K562 (cell line): ENCODE data around the gene TMEM170A. TPM values are rescaled to one million over a fixed set of nuclear protein-coding genes. Genes with fewer than 3 reads are reported as not detected.

Experiments used
- ARNT ChIP-seq, 2 experiments: fragments of 450-650 bp; IDR thresholded peaks; 2 replicates each; pipeline ENCODE4 v1.6.1; 2016; ENCODE audit warnings: mild to moderate bottlenecking in 1 of 2
- BRD4 ChIP-seq: fragments of 200-600 bp; sonication (generic); IDR thresholded peaks from 2 replicates; pipeline ENCODE4 v1.6.1; 2017; ENCODE audit warnings: inconsistent platforms
- CEBPG ChIP-seq, 3 experiments: fragments of 200-800 bp in 1 of 3; sonication (Bioruptor generic) in 1 of 3; sonication (generic) in 1 of 3; formaldehyde crosslinking in 1 of 3; IDR thresholded peaks in 2 of 3; conservative IDR thresholded peaks in 1 of 3; 2 replicates each; pipeline versions ENCODE4 v1.6.1 to v1.8.0; 2016 to 2022; ENCODE audit warnings: missing compliant biosample characterization in 2 of 3, missing genetic modification characterization in 2 of 3, mild to moderate bottlenecking in 1 of 3, missing genetic modification reagents in 1 of 3
- CREM ChIP-seq: IDR thresholded peaks from 2 replicates; pipeline ENCODE4 v1.6.1; 2014; ENCODE audit warnings: antibody characterized with exemption, low read depth
- CTBP1 ChIP-seq: fragments of 450-650 bp; IDR thresholded peaks from 2 replicates; pipeline ENCODE4 v1.6.1; 2016; ENCODE audit warnings: borderline replicate concordance
- DDX20 ChIP-seq: fragments of 450-650 bp; IDR thresholded peaks from 2 replicates; pipeline ENCODE4 v1.6.1; 2016; ENCODE audit warnings: missing genetic modification characterization, low read depth, mild to moderate bottlenecking, missing compliant biosample characterization, moderate library complexity
- GABPA ChIP-seq: fragments of 200-800 bp; sonication (Bioruptor generic); conservative IDR thresholded peaks from 2 replicates; pipeline ENCODE4 v1.6.1; 2016; ENCODE audit warnings: low read depth, missing genetic modification characterization, missing compliant biosample characterization
- KLF1 ChIP-seq: fragments of 450-650 bp; IDR thresholded peaks from 2 replicates; pipeline ENCODE4 v1.6.1; 2016; ENCODE audit warnings: missing genetic modification characterization, missing compliant biosample characterization
- MTA1 ChIP-seq: fragments of 450-650 bp; IDR thresholded peaks from 2 replicates; pipeline ENCODE4 v1.6.1; 2017; ENCODE audit warnings: borderline replicate concordance
- MTF1 ChIP-seq: fragments of 250-450 bp; sonication (Bioruptor Pico); IDR thresholded peaks from 2 replicates; pipeline ENCODE4 v1.9.0; 2021; ENCODE audit warnings: moderate library complexity, mild to moderate bottlenecking, inconsistent platforms, borderline replicate concordance
- NFIC ChIP-seq: fragments of 450-650 bp; IDR thresholded peaks from 2 replicates; pipeline ENCODE4 v1.6.1; 2017; ENCODE audit warnings: mild to moderate bottlenecking, inconsistent platforms
- NR2C1 ChIP-seq, 2 experiments: fragments of 450-650 bp; IDR thresholded peaks; 2 replicates each; pipeline ENCODE4 v1.6.1; 2017; ENCODE audit warnings: mild to moderate bottlenecking in 2 of 2, antibody characterized with exemption in 1 of 2, inconsistent platforms in 1 of 2, missing compliant biosample characterization in 1 of 2, missing genetic modification characterization in 1 of 2
- NUFIP1 ChIP-seq: fragments of 450-650 bp; IDR thresholded peaks from 2 replicates; pipeline ENCODE4 v1.6.1; 2018; ENCODE audit not compliant: partially characterized antibody
- PKNOX1 ChIP-seq: fragments of 450-650 bp; IDR thresholded peaks from 2 replicates; pipeline ENCODE4 v1.6.1; 2016
- POLR3A ChIP-seq: IDR thresholded peaks from 2 replicates; pipeline ENCODE4 v1.6.1; 2011; ENCODE audit warnings: borderline replicate concordance, mild to moderate bottlenecking, moderate library complexity; ENCODE audit not compliant: insufficient read length, insufficient read depth; ENCODE audit errors: extremely low read depth
- RUNX1 ChIP-seq: sonication (generic); IDR thresholded peaks from 2 replicates; pipeline ENCODE4 v1.6.1; 2016; ENCODE audit warnings: antibody characterized with exemption, low read depth
- SAP30 ChIP-seq: fragments of 200-600 bp; sonication (generic); IDR thresholded peaks from 2 replicates; pipeline ENCODE4 v1.6.1; 2012; ENCODE audit warnings: borderline replicate concordance, low read depth, mild to moderate bottlenecking, moderate library complexity, low read length, control low read depth, inconsistent platforms; ENCODE audit not compliant: insufficient read depth, poor library complexity, severe bottlenecking
- SREBF2 ChIP-seq: sonication (generic); formaldehyde crosslinking; IDR thresholded peaks from 2 replicates; pipeline ENCODE4 v1.4.0; 2020; ENCODE audit warnings: mild to moderate bottlenecking, missing genetic modification reagents
- TEAD2 ChIP-seq: fragments of 450-650 bp; IDR thresholded peaks from 2 replicates; pipeline ENCODE4 v1.6.1; 2016; ENCODE audit warnings: missing genetic modification characterization, control low read depth, missing compliant biosample characterization
- YBX1 ChIP-seq: fragments of 450-650 bp; IDR thresholded peaks from 2 replicates; pipeline ENCODE4 v1.7.1; 2016; ENCODE audit warnings: mild to moderate bottlenecking
- ZKSCAN8 ChIP-seq: fragments of 200-800 bp; sonication (Bioruptor generic); IDR thresholded peaks from 2 replicates; pipeline ENCODE4 v1.6.1; 2016; ENCODE audit warnings: missing genetic modification characterization, missing compliant biosample characterization
- ZNF586 ChIP-seq: fragments of 450-650 bp; formaldehyde crosslinking; conservative IDR thresholded peaks from 2 replicates; pipeline ENCODE4 v1.4.0; 2020; ENCODE audit warnings: mild to moderate bottlenecking, moderate library complexity
- ZNF696 ChIP-seq: fragments of 250-450 bp; sonication (Bioruptor Pico); conservative IDR thresholded peaks from 2 replicates; pipeline ENCODE4 v1.4.0; 2020; ENCODE audit warnings: mild to moderate bottlenecking, moderate library complexity
- polyA plus RNA-seq, 8 experiments: library from polyadenylated mRNA; depleted of rRNA in 4 of 8; stranded (reverse) in 5 of 8; unstranded in 3 of 8; fragments of >200 nt; fragmentation: Nextera tagmentation in 2 of 8; fragmentation: Illumina TruSeq in 1 of 8; extraction: Ambion mirVana in 2 of 8; extraction: Trizol in 1 of 8; gene quantifications; 2 replicates each; pipeline versions ENCODE4 v1.2.1 to v1.2.3, GENCODE V29; 2011 to 2014; ENCODE audit warnings: inconsistent platforms in 1 of 8, missing spikeins in 1 of 8
- total RNA-seq, 7 experiments: library from RNA; depleted of rRNA in 6 of 7; stranded (reverse); fragments of >200 nt in 6 of 7; fragmentation: Illumina TruSeq in 2 of 7; extraction: Trizol in 2 of 7; gene quantifications; 2 replicates each; pipeline versions ENCODE4 v1.2.1 to v1.2.3, GENCODE V29; 2011 to 2021; ENCODE audit warnings: low replicate concordance in 1 of 7
- TF ChIP-seq, protein P1 (sequence below), 2 experiments: fragments of 450-650 bp in 1 of 2; sonication (generic) in 1 of 2; formaldehyde crosslinking in 1 of 2; IDR thresholded peaks in 1 of 2; conservative IDR thresholded peaks in 1 of 2; 2 replicates each; pipeline versions ENCODE4 v1.6.1 to v1.8.1; 2016 to 2023; ENCODE audit warnings: mild to moderate bottlenecking in 2 of 2, moderate library complexity in 2 of 2, inconsistent platforms in 1 of 2, missing genetic modification reagents in 1 of 2
- TF ChIP-seq, protein P2 (sequence below): fragments of 250-450 bp; sonication (Bioruptor Pico); IDR thresholded peaks from 2 replicates; pipeline ENCODE4 v1.4.0; 2020; ENCODE audit warnings: mild to moderate bottlenecking, moderate library complexity

Gene TMEM170A
- total and polyA plus RNA-seq, 9 of the 15 experiments (the other 6 are each of a cell fraction or from before 2014, with no cell fraction given), result 6.1 to 30.2 (median 15.0) TPM

DNA sequence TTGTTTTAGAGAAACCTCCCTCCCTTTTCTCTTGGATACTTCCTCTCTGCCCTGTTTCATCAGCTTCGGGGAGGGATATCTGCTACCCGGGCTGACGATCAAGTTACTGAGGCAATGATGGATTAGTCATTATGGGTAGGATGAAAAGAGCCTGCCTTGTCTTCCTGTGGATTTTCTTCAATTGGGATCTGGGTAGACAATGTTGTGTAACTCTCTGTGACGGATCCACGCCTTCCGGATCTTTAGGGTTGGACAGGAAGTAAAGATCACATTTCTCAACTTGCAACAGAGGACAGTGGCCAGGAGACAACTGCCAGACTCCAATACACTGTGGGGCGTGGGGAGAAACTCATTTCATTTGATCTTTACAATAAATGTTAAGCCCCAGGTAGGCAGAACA is 42.1 kb upstream of the TMEM170A start (continued):
- no peak for TF ChIP-seq SREBF2
- no peak for TF ChIP-seq ZNF586 (CRISPR knock-in tag)
- no peak for TF ChIP-seq KLF1 (tag)
- no peak for TF ChIP-seq ARNT (IDR thresholded peaks at IDR 0.05)
- no peak for TF ChIP-seq MTF1 (CRISPR knock-in tag)
- no peak for TF ChIP-seq POLR3A
- TF ChIP-seq RUNX1, result no peak
- no peak for TF ChIP-seq ZNF696 (CRISPR knock-in tag)
- TF ChIP-seq SAP30, result no peak
- TF ChIP-seq NR2C1 (IDR thresholded peaks at IDR 0.05), result no peak
- no peak for TF ChIP-seq NR2C1 (tag; IDR thresholded peaks at IDR 0.05)
- TF ChIP-seq CREM, result no peak; the same call in 1 of the 2 replicates
- TF ChIP-seq ZKSCAN8 (CRISPR knock-in tag), result no peak
- TF ChIP-seq CTBP1, result peak; percentile 36; the same call in 1 of the 2 replicates
- no peak for TF ChIP-seq NUFIP1
- TF ChIP-seq, protein P1, sequence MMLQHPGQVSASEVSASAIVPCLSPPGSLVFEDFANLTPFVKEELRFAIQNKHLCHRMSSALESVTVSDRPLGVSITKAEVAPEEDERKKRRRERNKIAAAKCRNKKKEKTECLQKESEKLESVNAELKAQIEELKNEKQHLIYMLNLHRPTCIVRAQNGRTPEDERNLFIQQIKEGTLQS (IDR thresholded peaks at IDR 0.05), result peak; percentile 59; the same call in 1 of the 2 replicates
- TF ChIP-seq, protein P1 (CRISPR knock-in tag; conservative IDR thresholded peaks at IDR 0.05), result no peak
- peak; percentile 57 for TF ChIP-seq PKNOX1
- TF ChIP-seq TEAD2, result no peak
- TF ChIP-seq, protein P2, sequence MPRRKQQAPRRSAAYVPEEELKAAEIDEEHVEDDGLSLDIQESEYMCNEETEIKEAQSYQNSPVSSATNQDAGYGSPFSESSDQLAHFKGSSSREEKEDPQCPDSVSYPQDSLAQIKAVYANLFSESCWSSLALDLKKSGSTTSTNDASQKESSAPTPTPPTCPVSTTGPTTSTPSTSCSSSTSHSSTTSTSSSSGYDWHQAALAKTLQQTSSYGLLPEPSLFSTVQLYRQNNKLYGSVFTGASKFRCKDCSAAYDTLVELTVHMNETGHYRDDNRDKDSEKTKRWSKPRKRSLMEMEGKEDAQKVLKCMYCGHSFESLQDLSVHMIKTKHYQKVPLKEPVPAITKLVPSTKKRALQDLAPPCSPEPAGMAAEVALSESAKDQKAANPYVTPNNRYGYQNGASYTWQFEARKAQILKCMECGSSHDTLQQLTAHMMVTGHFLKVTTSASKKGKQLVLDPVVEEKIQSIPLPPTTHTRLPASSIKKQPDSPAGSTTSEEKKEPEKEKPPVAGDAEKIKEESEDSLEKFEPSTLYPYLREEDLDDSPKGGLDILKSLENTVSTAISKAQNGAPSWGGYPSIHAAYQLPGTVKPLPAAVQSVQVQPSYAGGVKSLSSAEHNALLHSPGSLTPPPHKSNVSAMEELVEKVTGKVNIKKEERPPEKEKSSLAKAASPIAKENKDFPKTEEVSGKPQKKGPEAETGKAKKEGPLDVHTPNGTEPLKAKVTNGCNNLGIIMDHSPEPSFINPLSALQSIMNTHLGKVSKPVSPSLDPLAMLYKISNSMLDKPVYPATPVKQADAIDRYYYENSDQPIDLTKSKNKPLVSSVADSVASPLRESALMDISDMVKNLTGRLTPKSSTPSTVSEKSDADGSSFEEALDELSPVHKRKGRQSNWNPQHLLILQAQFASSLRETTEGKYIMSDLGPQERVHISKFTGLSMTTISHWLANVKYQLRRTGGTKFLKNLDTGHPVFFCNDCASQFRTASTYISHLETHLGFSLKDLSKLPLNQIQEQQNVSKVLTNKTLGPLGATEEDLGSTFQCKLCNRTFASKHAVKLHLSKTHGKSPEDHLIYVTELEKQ (CRISPR knock-in tag), result no peak
- TF ChIP-seq BRD4, result no peak
- peak; percentile 77 for TF ChIP-seq GABPA
- TF ChIP-seq YBX1, result no peak
- TF ChIP-seq CEBPG (CRISPR knock-in tag; IDR thresholded peaks at IDR 0.05), result peak; percentile 51
- peak; percentile 84 to 96 for TF ChIP-seq CEBPG (tag; conservative IDR thresholded peaks at IDR 0.05 in 1 of 2, IDR thresholded peaks at IDR 0.05 in 1 of 2)
- no peak for TF ChIP-seq NFIC
- TF ChIP-seq DDX20 (tag), result no peak
- TF ChIP-seq MTA1, result no peak
